HG02981 (cell line): ENCODE data around the gene PCDHGB4.
"Not testable (repeated sequence)": the region's sequence is repeated elsewhere in the genome, so short reads cannot be mapped to it uniquely, and the experiment has no call there.

Experiments
- ATAC-seq: cut with Tn5 transposase; IDR thresholded peaks from one replicate; pipeline ENCODE4 v1.9.1; 2021; ENCODE audit warnings: mild to moderate bottlenecking, moderate library complexity; ENCODE audit not compliant: unreplicated experiment

Gene PCDHGB4

GRCh38 chr5:141387557-141388311, at the start of gene PCDHGB4:
PCDHGB4 (plus strand) TSS chr5:141387698; CDS start chr5:141387885, 187 bp downstream.
- peak; percentile 47 for ATAC-seq

GRCh38 chr5:141338538-141339306, 48.8 kb upstream of the PCDHGB4 start, which contains the start of gene PCDHGA2:
PCDHGA2 (plus strand) TSS chr5:141338760.
- ATAC-seq: no peak

- not testable (repeated sequence) for ATAC-seq
These were observed 46.6 kb upstream of the PCDHGB4 start for GRCh38 chr5:141340781-141341354.

- no peak for ATAC-seq
These were observed 44.7 kb upstream of the PCDHGB4 start for GRCh38 chr5:141342773-141343172.

- no peak for ATAC-seq
These were observed 44.1 kb upstream of the PCDHGB4 start, which contains the start of gene PCDHGA3 for GRCh38 chr5:141343242-141343952. PCDHGA3 (plus strand) TSS chr5:141343829; CDS start chr5:141344034, 205 bp downstream.

GRCh38 chr5:141343953-141344463, 43.5 kb upstream of the PCDHGB4 start:
- no peak for ATAC-seq

GRCh38 chr5:141345327-141345726, 42.2 kb upstream of the PCDHGB4 start:
- ATAC-seq: no peak

GRCh38 chr5:141346017-141346416, 41.5 kb upstream of the PCDHGB4 start:
- not testable (repeated sequence) for ATAC-seq

GRCh38 chr5:141349917-141350619, 37.4 kb upstream of the PCDHGB4 start, which contains the start of gene PCDHGB1:
PCDHGB1 (plus strand) TSS chr5:141350099; CDS start chr5:141350261, 162 bp downstream.
- ATAC-seq: peak; percentile 45

- no peak for ATAC-seq
These were observed 35.9 kb upstream of the PCDHGB4 start for GRCh38 chr5:141351591-141351990.

GRCh38 chr5:141354900-141355469, 32.5 kb upstream of the PCDHGB4 start, which contains the start of gene PCDHGA4:
PCDHGA4 (plus strand) TSS chr5:141355021; CDS start chr5:141355108, 87 bp downstream.
- no peak for ATAC-seq

GRCh38 chr5:141355641-141356040, 31.9 kb upstream of the PCDHGB4 start:
- ATAC-seq: no peak

- ATAC-seq: no peak
These were observed 31.4 kb upstream of the PCDHGB4 start for GRCh38 chr5:141356133-141356532.

GRCh38 chr5:141356950-141357349, 30.5 kb upstream of the PCDHGB4 start:
- ATAC-seq: no peak

- ATAC-seq: no peak
These were observed 27.6 kb upstream of the PCDHGB4 start, which contains the start of gene PCDHGB2 for GRCh38 chr5:141359790-141360426. PCDHGB2 (plus strand) TSS chr5:141359994; CDS start chr5:141360136, 142 bp downstream.

- no peak for ATAC-seq
These were observed 26.8 kb upstream of the PCDHGB4 start for GRCh38 chr5:141360685-141361084.

- ATAC-seq: no peak
These were observed 24.8 kb upstream of the PCDHGB4 start for GRCh38 chr5:141362719-141363118.

GRCh38 chr5:141363952-141364660, 23.4 kb upstream of the PCDHGB4 start, which contains the start of gene PCDHGA5:
PCDHGA5 (plus strand) TSS chr5:141364162; CDS start chr5:141364331, 169 bp downstream.
- ATAC-seq: no peak
